NCI-H446 treated with DMSO at 0.1 percent for 48 hours (cell line): Measurements from ENCODE around the gene SP2.
A peak's percentile ranks its signal among the peaks of the same experiment; 100 is the strongest.

Experiments
- DNase-seq: peaks from one replicate; lab custom pipeline; 2025; lab: John Stamatoyannopoulos, UW

The SP2 gene

GRCh38 chr17:47871048-47871447, 25.0 kb upstream of the SP2 start:
- DNase-seq, result no peak

DNA sequence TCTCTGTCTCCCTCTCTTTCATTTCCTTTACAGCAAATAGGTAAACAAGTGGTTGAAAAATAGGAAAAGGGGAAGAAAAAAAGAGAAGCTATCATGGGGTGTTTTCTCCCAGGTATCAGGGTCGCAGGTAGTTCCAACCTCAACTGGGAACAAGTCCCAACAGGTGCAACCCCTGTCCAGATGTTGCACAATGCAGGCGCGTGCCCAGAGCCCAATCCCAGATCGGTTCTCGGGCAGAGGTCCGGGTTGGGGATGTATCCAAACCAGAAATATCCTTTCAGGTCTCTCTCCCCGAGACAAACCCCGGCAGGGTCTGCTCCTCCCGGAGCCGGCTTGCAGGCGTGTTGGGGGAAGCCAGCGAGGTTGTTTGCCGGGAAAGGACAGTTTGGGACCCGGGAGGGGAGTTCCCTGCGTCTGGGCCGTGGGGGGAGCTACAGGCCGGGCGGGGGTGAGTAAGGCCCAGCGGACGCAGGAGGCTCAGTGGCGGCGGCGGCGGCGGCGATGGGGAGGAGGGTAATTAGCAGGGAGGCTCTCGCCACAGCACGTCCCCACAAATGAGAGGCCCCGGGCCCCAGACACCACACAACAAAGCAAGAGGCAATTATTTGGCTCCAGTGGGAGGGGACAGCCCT, 23.9 kb upstream of the SP2 start:
- no peak for DNase-seq

- DNase-seq, result no peak
These were observed 23.3 kb upstream of the SP2 start for GRCh38 chr17:47872651-47873161.

DNA sequence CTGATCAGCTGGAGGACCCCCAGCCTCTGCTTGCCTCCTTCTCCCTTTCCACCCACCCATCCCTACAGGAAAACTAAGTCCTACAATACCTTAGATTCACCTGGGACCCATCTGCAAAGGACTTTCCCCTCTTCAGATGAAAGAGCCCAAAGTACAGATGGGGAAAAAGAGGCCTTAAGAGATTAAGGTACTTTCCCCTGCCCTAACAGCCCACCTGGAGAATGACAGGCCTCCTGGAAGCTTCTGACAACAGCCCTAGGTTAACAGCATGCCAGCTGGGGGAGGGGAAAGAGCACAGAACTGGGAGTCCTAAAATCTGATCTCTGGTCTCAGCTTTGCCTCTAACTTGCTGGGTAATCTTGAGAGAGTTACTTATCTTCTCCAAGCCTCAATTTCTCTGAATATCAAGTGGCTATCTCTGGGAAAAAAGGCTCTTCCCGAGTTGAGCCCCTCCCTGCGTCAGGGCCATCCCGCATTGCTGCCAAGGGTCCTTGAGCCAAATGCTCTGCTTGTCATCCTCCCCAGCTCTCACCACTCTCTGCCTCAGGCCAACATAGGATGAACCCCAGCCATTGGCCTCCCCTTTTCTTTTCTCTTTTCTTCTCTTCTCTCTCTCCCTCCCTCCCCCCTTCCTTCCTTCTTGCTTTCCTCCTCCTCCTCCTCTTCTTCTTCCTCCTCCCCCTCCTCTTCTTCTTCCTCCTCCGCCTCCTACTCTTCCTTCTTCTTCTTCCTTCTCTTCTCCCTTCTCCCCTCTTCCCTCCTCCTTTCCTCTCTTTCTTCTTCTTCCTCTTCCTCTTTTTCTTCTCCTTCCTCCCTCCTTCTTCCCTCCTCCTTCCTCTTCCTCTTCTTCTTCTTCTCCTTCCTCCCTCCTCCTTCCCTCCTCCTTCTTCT, 22.6 kb upstream of the SP2 start:
- DNase-seq, result no peak

GRCh38 chr17:47875011-47875985, 20.7 kb upstream of the SP2 start:
- DNase-seq, result no peak

DNA sequence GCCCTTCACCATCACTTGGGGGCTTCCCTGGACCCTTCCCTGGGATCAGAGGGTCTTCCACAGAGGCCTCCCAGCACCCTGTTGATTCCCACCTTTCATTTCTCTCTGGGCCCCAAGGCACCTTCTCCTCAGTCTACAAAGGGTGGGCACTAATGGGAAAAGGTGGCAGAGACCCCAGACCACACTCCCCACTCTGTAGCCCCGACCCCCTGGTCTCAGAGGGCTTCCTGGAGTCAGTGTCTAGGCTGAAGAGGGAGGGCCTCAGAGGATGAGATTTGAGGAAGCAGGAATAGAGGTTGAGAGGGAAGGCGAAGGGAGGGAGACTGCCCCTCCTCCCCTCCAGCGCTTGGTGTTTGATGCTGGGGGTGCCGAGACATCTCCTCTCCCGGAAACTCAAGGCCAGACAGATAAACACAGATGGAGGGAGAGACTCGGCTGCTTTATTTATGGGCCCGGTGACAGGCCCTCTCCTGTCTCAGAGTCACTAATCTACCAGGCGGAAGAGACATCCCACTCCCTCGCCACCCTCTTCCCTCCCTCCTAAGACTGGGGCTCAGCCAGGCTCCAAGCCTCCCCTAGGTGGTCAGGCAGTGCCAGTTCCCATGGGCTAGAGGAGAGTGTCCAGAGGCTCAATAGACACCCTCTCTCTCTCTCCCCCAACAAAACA, 18.5 kb upstream of the SP2 start:
- DNase-seq, result no peak

GRCh38 chr17:47878203-47879027, 17.6 kb upstream of the SP2 start:
- no peak for DNase-seq

DNA sequence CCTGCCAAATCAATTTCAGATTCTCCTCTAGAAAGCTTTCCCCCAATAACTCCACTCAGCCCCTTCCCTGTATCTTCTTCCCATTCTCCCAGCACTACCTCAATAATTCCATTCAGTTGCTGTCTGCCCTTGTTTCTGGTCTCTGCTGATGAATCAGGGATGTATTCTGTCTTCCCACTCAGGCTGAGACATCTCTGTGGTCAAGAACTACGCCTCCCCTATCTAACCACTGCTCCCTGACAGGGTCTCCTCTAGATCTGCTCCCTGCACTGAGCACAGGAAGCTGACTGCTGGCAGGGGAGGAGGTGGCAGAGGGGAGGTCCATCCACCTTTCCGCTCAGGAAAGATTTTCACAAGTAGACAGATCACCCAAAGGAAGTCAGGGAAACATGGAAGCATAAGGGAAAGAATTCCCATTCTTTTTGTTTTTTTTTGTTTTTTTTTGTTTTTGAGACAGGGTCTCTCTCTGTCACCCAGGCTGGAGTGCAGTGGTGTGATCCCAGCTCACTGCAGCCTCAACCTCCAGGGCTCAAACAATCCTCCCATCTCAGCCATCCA, 16.9 kb upstream of the SP2 start:
- no peak for DNase-seq

GRCh38 chr17:47879776-47880454, 16.1 kb upstream of the SP2 start:
- no peak for DNase-seq

DNA sequence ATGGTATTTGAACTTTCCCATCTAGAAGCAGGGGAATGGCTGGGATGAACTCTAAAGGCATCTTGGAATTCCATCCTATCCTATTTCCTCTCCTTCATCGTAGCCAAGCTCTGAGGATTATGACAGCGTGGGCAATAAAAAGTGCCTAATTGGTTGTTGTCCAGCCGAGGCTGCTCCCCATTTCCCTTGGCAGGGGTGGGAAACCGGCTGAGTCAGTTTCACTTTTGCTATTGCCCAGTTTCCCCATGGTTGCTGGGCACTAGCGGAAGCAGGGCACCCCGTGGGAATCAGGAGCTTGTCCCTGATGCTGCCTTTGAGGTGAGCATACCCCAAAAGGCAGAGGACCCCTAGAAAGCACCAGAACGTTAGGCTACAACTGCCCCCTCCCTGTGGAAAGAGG, 13.8 kb upstream of the SP2 start:
- DNase-seq, result no peak

- no peak for DNase-seq
These were observed 13.1 kb upstream of the SP2 start for GRCh38 chr17:47882695-47883588.

- no peak for DNase-seq
These were observed 12.2 kb upstream of the SP2 start for GRCh38 chr17:47883589-47884426.

- DNase-seq, result no peak
These were observed 11.7 kb upstream of the SP2 start for GRCh38 chr17:47884427-47884740.

- no peak for DNase-seq
These were observed 10.9 kb upstream of the SP2 start for GRCh38 chr17:47884905-47885730.

DNA sequence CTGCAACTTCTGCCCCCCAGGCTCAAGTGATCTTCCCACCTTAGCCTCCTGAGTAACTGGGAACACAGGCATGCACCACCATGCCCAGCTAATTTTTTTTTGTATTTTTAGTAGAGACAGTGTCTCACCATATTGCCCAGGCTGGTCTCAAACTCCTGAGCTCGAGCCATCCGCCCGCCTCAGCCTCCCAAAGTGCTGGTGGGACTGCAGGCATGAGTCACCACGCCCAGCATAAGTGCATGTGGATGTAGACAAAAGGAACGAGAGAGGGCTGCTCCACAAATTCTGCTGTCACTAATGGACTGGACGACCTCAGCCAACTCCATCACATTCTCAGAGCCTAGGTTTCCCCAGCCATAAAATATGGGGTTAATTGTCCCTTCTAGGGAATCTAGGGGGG, 7.7 kb upstream of the SP2 start:
- no peak for DNase-seq

DNA sequence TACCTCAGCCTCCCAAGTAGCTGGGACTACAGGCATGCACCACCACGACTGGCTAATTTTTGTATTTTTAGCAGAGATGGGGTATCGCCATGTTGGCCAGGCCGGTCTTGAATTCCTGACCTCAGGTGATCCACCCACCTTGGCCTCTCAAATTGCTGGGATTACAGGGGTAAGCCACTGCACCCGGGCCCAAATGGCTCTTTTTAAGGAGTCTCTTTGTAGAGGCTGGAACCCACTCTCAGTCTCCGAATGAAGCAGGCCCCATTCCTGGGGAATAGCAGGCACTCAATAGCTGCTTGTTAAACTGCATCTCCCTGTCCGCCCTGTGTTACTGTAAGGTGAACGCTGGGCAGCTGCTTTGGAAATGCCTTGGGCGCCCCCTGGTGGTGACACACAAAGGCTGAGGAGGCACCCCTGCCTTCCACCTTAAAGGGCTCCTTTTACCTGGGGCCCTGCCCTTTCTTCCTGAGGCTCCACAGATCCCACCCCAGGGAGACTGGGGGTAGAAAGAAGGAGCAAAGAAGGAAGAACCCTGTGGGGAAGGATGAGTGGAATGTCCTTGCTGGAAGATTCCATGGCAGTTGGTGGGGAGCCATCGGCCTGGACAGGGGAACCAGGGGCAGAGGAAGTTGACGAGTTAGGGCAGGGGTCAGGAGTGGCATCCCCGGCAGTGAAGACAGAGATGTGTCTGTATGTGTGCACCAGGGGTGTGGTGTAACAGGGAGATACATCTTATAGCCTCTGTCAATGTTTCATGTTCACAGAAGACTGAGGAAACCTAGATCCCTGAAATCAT, 6.1 kb upstream of the SP2 start:
- DNase-seq, result peak; percentile 30
